HG03469 (cell line): ENCODE data around the gene GCNT1.
"Not testable (repeated sequence)": the region's sequence is repeated elsewhere in the genome, so short reads cannot be mapped to it uniquely, and the experiment has no call there.

Source experiments
- ATAC-seq: cut with Tn5 transposase; IDR thresholded peaks from one replicate; pipeline ENCODE4 v1.9.1; 2021; ENCODE audit warnings: mild to moderate bottlenecking, moderate library complexity, moderate number of reproducible peaks; ENCODE audit not compliant: unreplicated experiment

GCNT1 gene

DNA sequence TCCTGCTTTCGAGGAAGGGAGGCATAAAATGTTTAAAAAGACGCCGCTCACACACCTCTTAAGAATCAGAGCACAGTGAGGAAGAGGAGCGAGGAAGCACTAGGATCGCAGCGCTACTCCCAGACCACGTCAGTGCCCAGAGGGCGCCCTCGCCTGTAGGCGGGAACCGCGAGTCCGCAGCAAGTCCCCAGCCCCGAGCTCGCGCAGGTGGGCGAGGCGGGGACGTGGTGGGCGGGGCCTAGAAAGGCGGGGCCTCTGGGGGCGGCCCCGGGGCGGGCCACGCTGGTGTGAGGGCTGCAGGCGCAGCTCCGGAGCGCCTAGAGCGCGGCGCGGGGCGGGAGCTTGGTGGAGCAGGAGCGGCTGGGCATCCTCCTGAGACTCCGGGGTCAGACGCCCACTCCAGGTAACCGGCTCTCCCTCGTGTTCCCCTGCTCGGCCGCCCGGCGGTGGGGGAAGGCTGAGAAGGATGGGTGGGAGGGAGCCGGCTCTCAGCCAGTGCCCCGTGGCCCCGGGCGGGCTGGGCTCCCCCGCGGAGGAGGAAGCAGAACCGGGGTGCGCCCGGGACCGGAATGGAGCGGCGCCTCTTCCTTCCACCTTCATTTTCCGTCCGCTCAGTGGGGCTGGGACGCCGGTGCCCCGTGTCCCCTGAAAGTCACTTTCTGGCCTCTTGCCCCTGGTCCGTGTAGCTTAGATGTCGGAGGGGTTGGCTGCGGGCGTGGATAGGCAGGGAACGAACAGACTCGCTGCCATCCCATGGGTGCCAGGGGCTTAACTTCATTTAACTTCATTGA lies at the start of gene GCNT1:
TSS of gene GCNT1 (plus strand) at position 280 of the 791 bp plus-strand sequence. CDS start 43,200 bp downstream, outside the sequence.
- ATAC-seq: peak; percentile 81

GRCh38 chr9:76412638-76413037 lies 46.3 kb upstream of the GCNT1 start:
- no peak for ATAC-seq

DNA sequence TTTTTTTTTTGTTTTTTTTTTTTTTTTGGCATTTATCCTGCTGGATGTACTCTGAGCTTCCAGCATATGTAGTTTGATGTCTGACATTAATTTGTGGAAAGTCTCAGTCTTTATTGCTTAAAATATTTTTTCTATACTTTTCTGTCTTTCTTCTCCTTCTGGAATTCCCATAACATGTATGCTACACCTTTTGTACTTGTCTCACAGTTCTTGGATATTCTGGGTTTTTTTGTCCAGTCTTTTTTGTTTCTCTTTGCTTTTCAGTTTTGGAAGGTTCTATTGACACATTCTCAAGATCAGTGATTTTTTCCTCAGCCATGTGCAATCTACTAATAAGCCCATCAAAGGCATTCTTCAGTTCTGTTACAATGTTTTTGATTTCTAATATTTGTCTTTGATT lies 45.3 kb upstream of the GCNT1 start:
- no peak for ATAC-seq

GRCh38 chr9:76414661-76415060 lies 44.3 kb upstream of the GCNT1 start:
- peak; percentile 67 for ATAC-seq

- ATAC-seq: no peak
Observed at GRCh38 chr9:76415154-76415553, 43.8 kb upstream of the GCNT1 start.

DNA sequence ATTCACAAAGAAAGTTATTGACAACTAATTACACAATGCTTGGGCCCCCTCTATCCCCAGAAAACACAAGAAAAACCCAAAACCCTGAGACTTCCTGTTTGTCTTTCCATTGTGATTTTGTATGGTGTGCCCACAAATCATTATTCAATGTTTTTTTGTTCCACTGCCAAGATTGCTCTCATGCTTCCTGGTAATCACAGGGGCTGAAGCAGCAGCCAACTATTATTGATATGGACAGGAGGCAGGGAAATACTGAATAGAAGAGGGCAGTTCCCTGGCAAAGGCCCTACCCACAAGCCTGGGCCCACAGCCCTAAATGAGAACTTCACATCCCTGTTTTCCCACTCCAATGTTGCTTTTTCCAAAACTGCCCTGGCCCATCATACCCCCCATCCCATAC lies 43.3 kb upstream of the GCNT1 start:
- ATAC-seq: no peak

DNA sequence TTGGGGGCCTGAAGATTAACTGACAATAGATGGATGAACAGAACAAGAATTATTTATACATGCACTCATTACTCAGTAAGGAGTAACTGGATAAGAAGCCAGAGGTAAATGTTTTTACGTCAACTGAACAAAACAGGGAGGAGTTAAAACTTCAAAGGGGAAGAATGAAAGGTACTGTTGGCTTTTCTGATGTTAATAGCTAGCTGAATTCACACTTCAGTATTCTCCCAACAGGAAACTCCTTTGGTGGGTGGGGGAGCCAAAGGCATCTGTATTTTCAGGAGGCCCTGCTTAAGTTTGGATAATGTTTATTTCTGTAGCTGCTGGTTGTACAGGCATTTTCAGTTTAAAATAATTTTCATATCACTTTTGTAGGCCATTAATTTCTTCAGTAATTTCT lies 41.6 kb upstream of the GCNT1 start:
- no peak for ATAC-seq

- no peak for ATAC-seq
Observed at GRCh38 chr9:76419782-76420380, 39.1 kb upstream of the GCNT1 start.

DNA sequence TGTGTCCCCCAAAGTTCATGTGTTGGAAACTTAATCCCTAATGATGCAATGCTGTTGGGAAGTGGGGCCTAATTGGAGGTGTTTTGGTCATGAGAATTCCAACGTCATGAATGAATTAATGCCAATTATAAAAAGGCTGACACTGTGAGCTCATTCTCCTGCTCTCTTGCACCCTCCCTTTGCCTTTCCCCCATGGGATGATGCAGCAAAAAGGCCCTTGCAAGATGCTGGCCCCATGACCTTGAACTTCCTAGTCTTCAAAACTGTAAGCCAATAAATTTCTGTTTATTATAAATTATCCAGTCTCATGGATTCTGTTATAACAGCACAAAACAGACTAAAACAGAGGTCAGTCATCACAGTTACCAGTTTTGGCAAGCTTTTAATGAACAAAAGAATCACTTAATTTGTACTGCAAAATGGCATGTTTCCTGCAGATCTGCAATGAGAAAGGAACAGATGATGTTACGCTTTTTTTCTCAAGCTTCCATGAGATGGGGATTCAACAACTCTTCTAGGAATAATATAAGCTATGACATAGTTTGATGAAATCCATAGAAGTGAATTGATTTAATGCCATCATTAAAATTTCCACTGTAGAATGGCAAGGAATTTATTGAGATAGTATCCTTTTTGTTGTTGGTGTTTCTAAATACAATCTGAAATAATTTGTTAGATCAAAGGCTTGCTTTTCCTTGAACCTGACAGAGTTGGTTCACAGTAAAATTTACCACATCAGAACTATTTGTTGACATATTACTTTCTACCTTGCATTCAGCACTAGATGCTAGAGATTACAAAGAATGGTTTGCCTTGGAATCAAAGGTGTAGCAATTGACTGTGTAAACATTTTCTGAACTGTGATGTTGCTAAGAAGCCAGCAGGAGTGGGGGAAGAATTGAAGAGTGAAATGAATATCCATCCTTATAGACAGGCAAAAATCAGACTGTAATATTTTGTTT lies 35.5 kb upstream of the GCNT1 start:
- ATAC-seq: no peak

- no peak for ATAC-seq
Observed at GRCh38 chr9:76424491-76424890, 34.5 kb upstream of the GCNT1 start.

DNA sequence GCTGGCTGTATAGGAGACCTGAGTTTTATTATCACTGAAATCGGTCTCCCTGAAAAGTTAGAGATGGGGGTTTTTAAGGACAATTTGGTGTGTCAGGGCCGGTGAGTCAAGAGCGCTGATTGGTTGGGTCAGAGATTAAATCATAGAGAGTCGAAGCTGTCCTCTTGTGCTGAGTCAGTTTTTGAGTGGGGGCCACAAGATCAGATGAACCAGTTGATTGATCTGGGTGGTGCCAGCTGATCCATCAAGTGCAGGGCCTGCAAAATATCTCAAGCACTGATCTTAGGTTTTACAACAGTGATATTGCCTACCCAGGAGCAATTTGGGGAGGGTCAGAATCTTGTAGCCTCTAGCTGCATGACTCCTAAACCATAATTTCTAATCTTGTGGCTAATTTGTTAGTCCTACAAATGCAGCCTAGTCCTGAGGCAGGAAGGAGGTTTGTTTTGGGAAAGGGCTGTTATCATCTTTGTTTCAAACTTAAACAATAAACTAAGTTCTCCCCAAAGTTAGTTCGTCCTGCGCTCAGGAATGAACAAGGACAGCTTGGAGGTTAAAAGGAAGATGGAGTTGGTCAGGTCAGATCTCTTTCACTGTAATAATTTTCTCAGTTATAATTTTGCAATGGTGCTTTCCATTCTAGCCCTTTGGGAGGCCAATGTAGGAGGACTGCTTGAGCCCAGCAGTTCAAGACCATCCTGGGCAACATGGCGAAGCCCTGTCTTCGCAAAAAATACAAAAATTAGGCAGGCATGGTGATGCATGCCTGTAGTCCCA lies 33.1 kb upstream of the GCNT1 start:
- no peak for ATAC-seq

GRCh38 chr9:76426807-76427419 lies 32.1 kb upstream of the GCNT1 start:
- ATAC-seq: no peak

DNA sequence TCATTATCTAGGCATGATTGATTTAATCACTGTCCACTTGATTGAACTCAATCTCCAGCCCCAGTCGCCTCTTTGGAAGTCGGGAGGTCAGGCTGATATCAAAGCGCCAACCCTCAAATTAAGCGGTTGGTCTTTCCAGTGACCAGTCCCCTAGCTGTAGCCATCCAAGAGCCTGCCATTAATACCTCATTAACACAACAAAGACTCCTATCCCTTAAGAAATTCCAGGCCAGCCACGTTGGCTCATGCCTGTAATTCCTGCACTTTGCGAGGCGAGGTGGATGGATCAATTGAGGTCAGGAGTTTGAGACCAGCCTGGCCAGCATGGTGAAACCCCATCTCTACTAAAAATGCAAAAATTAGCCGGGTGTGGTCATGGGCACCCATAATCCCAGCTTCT lies 27.4 kb upstream of the GCNT1 start:
- no peak for ATAC-seq

DNA sequence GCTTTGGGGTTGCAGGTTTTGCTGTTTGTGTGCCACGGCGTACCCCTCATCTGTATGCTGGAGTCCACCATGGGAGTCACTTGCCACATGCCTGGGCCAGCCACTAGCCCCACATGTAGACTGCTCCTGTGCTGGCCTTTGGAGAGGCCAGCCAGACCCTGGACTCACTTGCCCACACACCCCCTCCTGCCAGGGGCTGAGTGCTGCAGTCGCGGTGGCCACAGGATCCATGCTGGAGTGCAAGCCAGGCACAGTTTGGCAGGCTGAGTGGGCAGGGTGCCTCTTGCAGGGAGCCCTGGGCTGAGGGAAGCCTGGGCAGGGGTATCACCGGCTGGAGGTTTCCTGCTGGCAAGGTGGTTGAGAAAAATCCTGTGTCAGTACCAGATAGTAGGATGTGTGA lies 25.6 kb upstream of the GCNT1 start:
- no peak for ATAC-seq

DNA sequence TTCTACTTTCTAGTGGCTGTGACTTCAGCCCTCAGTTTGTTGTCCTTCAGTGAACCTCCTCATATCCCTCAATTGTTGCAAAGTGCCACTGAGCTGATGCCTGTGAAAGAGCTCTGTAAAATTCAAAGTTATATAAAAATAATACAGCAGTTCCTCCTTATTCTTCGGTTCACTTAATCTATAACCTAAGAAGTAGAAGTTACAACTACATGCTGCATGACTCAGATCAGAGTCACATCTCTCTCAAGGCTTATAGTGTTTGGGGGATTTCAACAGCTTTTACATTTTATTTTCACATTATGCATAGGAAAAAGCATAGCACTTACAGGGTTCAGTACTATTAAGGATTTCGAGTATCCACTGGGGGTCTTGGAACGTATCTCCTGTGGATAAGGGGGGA lies 25.1 kb upstream of the GCNT1 start:
- ATAC-seq: no peak

DNA sequence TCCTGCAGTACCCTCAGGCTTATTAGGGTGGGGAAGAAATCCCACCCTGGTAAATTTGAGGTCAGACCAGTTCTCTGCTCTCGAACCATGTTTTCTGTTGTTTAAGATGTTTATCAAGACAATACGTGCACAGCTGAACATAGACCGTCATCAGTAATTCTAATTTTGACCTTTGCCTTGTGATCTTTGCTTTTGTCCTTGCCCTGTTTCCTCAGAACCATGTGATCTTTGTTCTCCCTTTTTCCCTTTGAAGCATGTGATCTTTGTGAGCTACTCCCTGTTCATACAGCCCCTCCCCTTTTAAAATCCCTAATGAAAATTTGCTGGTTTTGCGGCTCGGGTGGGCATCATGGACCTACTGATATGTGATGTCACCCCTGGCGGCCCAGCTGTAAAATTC lies 24.1 kb upstream of the GCNT1 start:
- ATAC-seq: not testable (repeated sequence)

GRCh38 chr9:76437017-76437699 lies 21.8 kb upstream of the GCNT1 start:
- ATAC-seq: not testable (repeated sequence)

DNA sequence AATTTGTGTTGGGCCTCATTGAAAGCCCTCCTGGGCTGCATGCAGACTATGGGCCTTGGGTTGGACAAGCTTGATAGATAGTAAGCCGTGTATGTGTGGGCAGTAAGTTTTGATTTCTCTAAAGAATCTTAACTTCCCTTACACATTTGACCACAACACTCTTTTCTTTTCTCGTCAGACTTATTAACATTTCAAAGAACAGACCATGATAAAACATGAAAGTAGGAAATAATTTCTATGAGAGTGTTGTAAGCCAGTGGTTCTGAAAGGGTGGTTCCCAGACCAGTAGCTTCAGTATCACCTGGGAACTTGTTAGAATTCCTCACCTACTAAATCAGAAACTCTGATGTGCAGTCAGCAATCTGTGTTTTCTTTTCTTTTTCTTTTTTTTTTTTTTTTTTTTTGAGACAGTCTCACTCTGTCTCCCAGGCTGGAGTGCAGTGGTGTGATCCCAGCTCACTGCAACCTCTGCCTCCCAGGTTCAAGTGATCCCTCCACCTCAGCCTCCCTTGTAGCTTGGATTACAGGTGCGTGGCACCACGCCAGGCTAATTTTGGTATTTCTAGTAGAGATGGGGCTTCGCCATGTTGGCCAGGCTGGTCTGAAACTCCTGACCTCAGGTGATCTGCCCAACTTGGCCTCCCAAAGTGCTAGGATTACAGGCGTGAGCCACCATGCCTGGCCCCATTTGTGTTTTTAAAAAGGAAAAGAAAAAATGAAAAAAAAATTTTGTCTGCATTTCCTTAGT lies 20.0 kb upstream of the GCNT1 start:
- peak; percentile 67 for ATAC-seq
